A673 (cell line): ENCODE measurements around the gene RAB3B. TPM values are rescaled to one million over a fixed set of nuclear protein-coding genes. Genes with fewer than 3 reads are reported as not detected.

ENCODE experiments used
- BruUV-seq: library from RNA; stranded (reverse); fragments of 400-500 nt; replicated peaks from 2 replicates; lab custom pipeline; 2021; lab: Mats Ljungman, UMichigan
- CTCF ChIA-PET: fragments of 300-600 bp; sonication (Branson Sonifier 250); formaldehyde crosslinking; loops from one replicate; lab custom pipeline; 2022; ENCODE audit warnings: antibody characterized with exemption; lab: Charles Lee
- POLR2A ChIA-PET: fragments of 300-600 bp; sonication (Branson Sonifier 250); formaldehyde crosslinking; loops from one replicate; lab custom pipeline; 2022; ENCODE audit warnings: antibody characterized with exemption; ENCODE audit not compliant: low non-redundant PET; lab: Charles Lee
- DNase-seq: peaks from one replicate; pipeline ENCODE4 v3.0.0-alpha.2; 2015; ENCODE audit warnings: low spot score
- H3K27ac ChIP-seq: fragments of 200-600 bp; sonication (generic); 2 replicates; pipeline ENCODE4 v1.5.1; 2016; ENCODE audit warnings: mixed run types, low read depth, mild to moderate bottlenecking, mixed read lengths, antibody characterized with exemption, low read length; ENCODE audit not compliant: poor library complexity, severe bottlenecking
- H3K27me3 ChIP-seq: fragments of 200-600 bp; sonication (generic); replicated peaks from 2 replicates; pipeline ENCODE4 v1.6.1; 2017; ENCODE audit warnings: mixed run types, low read depth, mild to moderate bottlenecking, mixed read lengths, antibody characterized with exemption, low read length; ENCODE audit not compliant: insufficient read depth, poor library complexity
- H3K36me3 ChIP-seq: fragments of 200-600 bp; sonication (generic); 2 replicates; pipeline ENCODE4 v1.6.1; 2016; ENCODE audit warnings: mixed run types, mild to moderate bottlenecking, mixed read lengths, antibody characterized with exemption, low read length; ENCODE audit not compliant: insufficient read depth, poor library complexity, severe bottlenecking
- H3K4me1 ChIP-seq: fragments of 200-600 bp; sonication (generic); 2 replicates; pipeline ENCODE4 v1.6.1; 2017; ENCODE audit warnings: mixed run types, mild to moderate bottlenecking, mixed read lengths, antibody characterized with exemption, low read length; ENCODE audit not compliant: insufficient read depth, poor library complexity, severe bottlenecking
- H3K4me3 ChIP-seq: fragments of 200-600 bp; sonication (generic); 2 replicates; pipeline ENCODE4 v1.5.1; 2016; ENCODE audit warnings: low read depth, mixed run types, mild to moderate bottlenecking, mixed read lengths, low read length; ENCODE audit not compliant: poor library complexity, severe bottlenecking
- H3K9me3 ChIP-seq: fragments of 200-600 bp; sonication (generic); 2 replicates; pipeline ENCODE4 v1.6.1; 2016; ENCODE audit warnings: mixed run types, low read depth, mild to moderate bottlenecking, mixed read lengths, antibody characterized with exemption, low read length; ENCODE audit not compliant: poor library complexity, severe bottlenecking
- CTCF ChIP-seq: fragments of 300-800, 200-600 bp; sonication (generic); conservative IDR thresholded peaks from 2 replicates; pipeline ENCODE4 v1.5.1; 2017; ENCODE audit warnings: low read depth, mild to moderate bottlenecking, antibody characterized with exemption, low read length, moderate library complexity, mixed read lengths
- EZH2 ChIP-seq: fragments of 200-600 bp; sonication (generic); IDR thresholded peaks from 2 replicates; pipeline ENCODE4 v1.6.1; 2017; ENCODE audit warnings: borderline replicate concordance, low read depth, mild to moderate bottlenecking, mixed read lengths, antibody characterized with exemption, low read length; ENCODE audit not compliant: poor library complexity, severe bottlenecking
- intact Hi-C: fragments of 100-400 bp; cut with micrococcal nuclease; formaldehyde crosslinking; loops from one replicate; pipeline ENCODE4 v1.10.0; 2022; ENCODE audit not compliant: unreplicated experiment
- total RNA-seq: library from RNA; stranded (reverse); gene quantifications from 2 replicates; pipeline ENCODE4 v1.2.3, GENCODE V29; 2021

The RAB3B gene
- total RNA-seq, 1 experiment from 2014 or later: 25.5 TPM

DNA sequence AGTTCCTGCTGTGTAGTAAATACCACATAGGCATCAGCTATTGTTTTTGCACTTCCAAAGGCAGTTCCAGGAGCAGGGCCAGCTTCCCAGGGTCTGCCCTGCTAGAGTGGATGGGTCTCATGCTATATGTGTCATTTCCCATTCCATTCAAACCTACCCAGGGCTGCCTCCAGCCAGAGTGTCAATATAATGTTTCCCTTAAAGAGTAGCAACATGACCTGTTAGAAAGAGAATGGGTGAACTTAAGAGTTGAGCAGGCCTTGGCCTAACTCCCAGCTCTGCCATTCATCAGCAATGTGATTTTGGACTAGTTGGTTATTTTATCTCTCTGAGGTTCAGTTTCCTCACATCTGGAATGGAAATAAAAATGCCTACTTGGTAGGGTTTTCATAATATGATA, 44.9 kb downstream of the RAB3B start:
- H3K9me3 ChIP-seq: peaks cover 15% of the 10 kb centered on the region
- intact Hi-C loops: no loop called here
- ChIA-PET CTCF (no interaction called here), POLR2A (no interaction called here)
- H3K36me3 ChIP-seq: no peaks in the 10 kb centered on the region
- H3K4me3 ChIP-seq: no peak overlapping the region
- DNase-seq: no peak
- BruUV-seq: no TSS peak
- TF ChIP-seq EZH2 (no peak), CTCF (no peak)
- H3K27me3 ChIP-seq: no peaks in the 10 kb centered on the region
- H3K4me1 ChIP-seq: peaks cover 38% of the 10 kb centered on the region
- no peak overlapping the region for H3K27ac ChIP-seq

DNA sequence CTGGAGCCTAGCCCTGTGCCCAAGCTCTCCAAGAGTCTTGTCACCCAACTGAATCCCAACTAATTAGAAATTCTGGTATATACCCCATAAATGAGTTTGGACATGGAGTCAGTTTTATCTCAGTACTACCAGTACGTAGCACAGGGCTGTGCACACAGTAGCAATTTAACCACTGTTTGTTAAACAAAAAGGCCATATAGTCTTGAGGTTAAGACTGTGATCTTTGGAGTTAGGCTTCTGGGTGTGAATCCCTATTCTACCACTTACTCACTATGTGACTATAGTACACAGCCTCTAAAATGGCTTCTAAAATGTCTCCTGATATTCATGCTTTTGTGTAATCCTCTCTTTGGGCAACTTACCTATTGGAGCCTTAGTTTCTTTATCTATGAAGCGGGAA, 48.2 kb downstream of the RAB3B start:
- POLR2A ChIA-PET: no interaction called here
- intact Hi-C loops: no loop called here
- CTCF ChIA-PET: no interaction called here
- BruUV-seq: no TSS peak
- no peak overlapping the region for H3K27ac ChIP-seq
- H3K4me1 ChIP-seq: peaks cover 14% of the 10 kb centered on the region
- no peak for DNase-seq
- no peak overlapping the region for H3K4me3 ChIP-seq
- no peak for TF ChIP-seq CTCF
- TF ChIP-seq EZH2: no peak
- peaks cover 7% of the 10 kb centered on the region for H3K9me3 ChIP-seq
- H3K27me3 ChIP-seq: no peaks in the 10 kb centered on the region
- H3K36me3 ChIP-seq: no peaks in the 10 kb centered on the region

DNA sequence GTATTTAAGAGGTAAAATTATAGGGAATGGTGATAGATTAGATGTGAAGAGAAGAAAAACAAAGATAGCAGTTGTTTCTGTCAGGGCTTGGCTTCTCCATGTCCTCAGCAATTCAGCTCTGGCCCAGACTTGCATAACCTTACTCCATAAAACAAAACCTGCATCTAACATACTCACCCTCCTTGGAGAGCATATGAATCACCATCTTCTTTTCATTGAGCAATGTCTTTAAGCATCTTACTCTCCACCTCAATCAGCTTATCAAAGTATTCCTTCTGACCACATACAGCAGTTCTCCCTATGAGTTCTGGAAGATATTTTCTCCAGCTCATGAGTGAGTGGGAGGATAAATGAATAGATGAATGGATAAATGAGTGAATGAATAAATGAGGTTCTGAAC, 49.0 kb downstream of the RAB3B start:
- Histone ChIP-seq H3K36me3 (no peaks in the 10 kb centered on the region), H3K27me3 (no peaks in the 10 kb centered on the region), H3K27ac (no peak overlapping the region), H3K4me3 (no peak overlapping the region), H3K4me1 (peaks cover 6% of the 10 kb centered on the region), H3K9me3 (peaks cover 7% of the 10 kb centered on the region)
- POLR2A ChIA-PET: no interaction called here
- no peak for DNase-seq
- intact Hi-C loops: no loop called here
- no TSS peak for BruUV-seq
- TF ChIP-seq EZH2 (no peak), CTCF (no peak)
- CTCF ChIA-PET: interaction anchor here (0.5 kb wide), 1 partner anchor 180 kb away, joined by 3 read pairs; no protein-coding TSS in a partner anchor
